GM12892 (cell line): Measurements from ENCODE around the gene TPPP.

Experiments used
- POLR2A ChIP-seq: IDR thresholded peaks from 2 replicates; pipeline ENCODE4 v1.6.1; 2011; ENCODE audit warnings: low read depth, low read length, control low read depth
- TAF1 ChIP-seq: IDR thresholded peaks from 2 replicates; pipeline ENCODE4 v1.6.1; 2011; ENCODE audit warnings: low read depth, mild to moderate bottlenecking, control low read depth, low read length, borderline replicate concordance

GRCh38 chr5:639253-639530 lies 54.0 kb downstream of the TPPP start:
- TF ChIP-seq POLR2A = no peak
- no peak for TF ChIP-seq TAF1
